ENCODE data around the gene IGSF21. TPM values are rescaled to one million over a fixed set of nuclear protein-coding genes. Genes with fewer than 3 reads are reported as not detected.

The IGSF21 gene
- total and polyA plus RNA-seq, 2 of the 8 experiments (the other 6 are each of a cell fraction or from before 2014, with no cell fraction given) = 22.5 to 28.5 TPM

GRCh38 chr1:18384059-18384458 is 276.5 kb downstream of the IGSF21 start (continued):
- TF ChIP-seq SUZ12 (IDR thresholded peaks at IDR 0.05; ENCODE audit: low read length) = no peak
